ENCODE measurements around the gene MVP.
"Not testable (repeated sequence)": the region's sequence is repeated elsewhere in the genome, so short reads cannot be mapped to it uniquely, and the experiment has no call there.

MVP gene

DNA sequence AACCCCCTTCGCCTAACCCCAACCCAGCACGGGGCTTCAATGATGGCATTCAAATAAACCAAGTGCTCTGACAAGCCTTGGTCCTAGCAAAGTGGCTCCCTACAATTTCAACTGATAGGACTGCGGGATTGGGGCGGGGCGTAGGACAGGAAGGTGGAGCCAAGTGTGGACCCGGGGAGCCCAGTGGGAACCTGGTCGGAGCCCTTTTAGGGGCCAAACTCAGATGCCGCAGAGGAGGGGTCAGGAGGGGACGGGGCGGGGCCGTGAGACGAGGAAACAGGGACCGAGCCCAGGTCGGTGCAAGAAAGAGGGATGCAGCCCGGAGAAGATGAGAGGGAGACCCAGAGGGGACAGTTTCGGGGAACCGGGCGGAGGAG lies 55.9 kb downstream of the MVP start:
- DNase-seq: no peak

GRCh38 chr16:29876594-29877249 lies 56.5 kb downstream of the MVP start:
- no peak for DNase-seq

GRCh38 chr16:29877266-29877961 lies 57.2 kb downstream of the MVP start:
- DNase-seq: no peak

DNA sequence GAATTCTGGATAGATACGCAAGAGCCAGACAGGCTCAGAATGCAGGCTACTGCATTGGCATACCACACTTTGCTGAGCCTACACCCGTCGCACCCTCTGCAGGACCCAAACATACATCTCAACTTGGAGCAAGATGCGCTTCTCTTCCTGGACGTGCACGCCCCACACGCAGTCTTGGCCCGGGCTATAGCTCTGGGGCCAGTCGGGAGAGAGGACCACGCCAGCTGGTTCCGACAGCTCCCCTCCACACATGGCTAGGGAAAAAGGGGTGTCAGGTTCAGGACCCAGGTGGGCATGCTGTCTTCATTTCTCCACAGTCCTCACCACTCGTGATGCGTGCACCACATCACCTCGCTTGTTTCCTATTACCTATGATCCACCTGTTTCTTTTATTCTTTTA lies 57.9 kb downstream of the MVP start:
- no peak for DNase-seq

- DNase-seq: no peak
Measured at GRCh38 chr16:29881050-29881449, 60.8 kb downstream of the MVP start.

- no peak for DNase-seq
Measured at GRCh38 chr16:29883987-29884386, 63.7 kb downstream of the MVP start.

GRCh38 chr16:29889372-29889771 lies 69.1 kb downstream of the MVP start:
- not testable (repeated sequence) for DNase-seq

DNA sequence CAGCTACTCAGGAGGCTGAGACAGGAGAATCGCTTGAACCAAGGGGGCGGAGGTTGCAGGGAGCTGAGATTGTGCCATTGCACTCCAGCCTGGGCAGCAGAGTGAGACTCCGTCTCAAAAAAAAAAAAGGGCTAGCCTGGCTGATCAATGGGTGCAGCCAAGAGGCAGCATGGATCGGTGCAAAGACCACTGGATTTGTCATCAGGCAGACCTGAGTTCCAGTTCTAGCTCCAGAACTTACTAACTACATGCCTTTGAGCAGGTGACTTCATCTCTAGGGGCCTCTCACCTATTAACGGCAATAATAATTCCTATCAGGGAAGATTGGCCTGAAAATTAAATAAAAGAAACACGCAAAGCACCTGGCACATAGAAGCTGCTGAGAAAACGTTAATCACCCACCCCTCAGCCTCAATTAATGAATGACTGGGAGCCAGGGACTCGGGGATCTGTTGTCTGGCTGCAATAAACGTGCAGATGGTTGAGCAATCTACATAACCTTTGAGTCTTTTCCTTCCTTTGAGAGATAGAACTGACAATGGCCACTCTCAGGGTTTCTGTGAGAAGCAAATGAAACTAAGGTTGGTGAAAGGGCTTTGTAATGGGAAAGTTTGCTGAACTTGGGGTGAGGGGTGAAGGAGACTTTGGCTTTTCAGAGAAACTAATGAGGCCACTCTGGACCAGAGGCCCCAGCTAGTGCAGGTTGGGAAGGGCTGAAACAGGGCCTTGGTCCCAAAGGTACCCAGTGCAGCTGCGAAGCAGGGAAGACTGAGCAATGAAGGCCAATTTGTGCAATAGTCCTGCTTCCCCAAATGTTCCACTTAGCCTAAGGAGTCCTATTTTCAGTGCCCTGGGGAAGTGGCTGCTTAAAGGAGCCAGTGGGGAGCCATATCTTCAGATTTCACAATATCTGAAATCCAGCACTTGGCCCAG lies 71.5 kb downstream of the MVP start:
- no peak for DNase-seq

GRCh38 chr16:29892458-29892813 lies 72.2 kb downstream of the MVP start:
- no peak for DNase-seq

- no peak for DNase-seq
Measured at GRCh38 chr16:29893553-29893952, 73.3 kb downstream of the MVP start.

DNA sequence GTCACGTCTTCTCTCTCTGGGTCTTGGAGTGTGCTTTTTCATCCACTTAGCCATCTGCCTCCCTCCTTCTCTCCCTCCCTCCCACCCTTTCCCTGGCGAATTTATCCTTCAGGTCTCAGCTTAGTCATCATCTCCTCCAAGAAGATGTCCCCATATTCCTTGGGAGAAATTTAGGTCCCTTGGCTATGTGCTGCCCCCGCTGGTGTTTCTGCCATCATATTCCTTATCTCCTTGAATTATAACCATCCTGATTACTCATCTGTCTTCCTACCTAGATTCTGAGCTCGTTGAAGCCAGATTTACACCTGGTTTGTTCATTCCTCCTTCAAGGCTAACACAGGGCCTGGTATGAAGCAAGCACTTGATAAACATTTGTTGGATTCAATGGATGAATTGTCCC lies 74.1 kb downstream of the MVP start:
- no peak for DNase-seq

DNA sequence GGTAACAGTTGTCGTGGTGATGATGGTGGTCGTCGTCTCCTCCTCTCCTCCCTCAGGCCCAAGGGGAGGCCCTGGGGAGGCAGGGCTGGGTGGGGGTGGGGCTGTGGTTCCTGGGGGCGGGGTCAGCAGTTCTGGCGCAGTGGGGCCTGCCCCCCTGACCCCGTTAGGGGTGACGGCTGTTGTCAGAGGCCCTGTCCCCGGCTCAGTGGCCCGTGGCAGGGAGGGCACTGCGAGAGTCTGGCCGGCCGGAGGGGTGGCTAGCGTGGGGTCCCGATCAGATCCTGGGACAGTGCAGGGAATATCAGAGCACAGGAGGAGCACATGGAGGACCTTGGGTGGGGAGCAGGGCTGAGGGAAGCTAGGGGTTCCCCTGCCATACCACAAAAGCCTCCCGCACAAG lies 76.6 kb downstream of the MVP start:
- no peak for DNase-seq

DNA sequence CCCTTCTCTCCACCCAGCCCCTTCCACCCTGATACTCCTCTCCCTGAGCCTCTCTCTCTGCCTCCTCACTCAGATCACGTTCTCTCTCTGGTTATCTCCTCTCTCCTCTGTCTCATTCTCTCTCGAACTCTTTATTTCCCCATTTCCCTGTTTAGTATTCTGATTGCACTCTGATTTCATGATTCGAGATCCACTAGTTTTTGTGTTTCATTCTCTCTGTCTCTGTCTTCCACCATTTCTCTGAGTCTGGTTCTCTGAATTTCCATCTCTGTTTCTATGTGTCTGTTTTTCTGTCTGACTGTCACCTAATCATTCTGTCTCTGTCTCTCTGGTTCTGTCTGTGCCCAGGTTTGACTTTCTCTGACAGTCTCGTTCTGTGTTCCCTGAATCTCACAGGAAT lies 77.1 kb downstream of the MVP start:
- DNase-seq: no peak
